ENCODE measurements around the gene NRROS. TPM values are rescaled to one million over a fixed set of nuclear protein-coding genes. Genes with fewer than 3 reads are reported as not detected.

The NRROS gene
- polyA plus RNA-seq, 1 of the 3 experiments (the other 2 are of a cell fraction) = 0.25 TPM

DNA sequence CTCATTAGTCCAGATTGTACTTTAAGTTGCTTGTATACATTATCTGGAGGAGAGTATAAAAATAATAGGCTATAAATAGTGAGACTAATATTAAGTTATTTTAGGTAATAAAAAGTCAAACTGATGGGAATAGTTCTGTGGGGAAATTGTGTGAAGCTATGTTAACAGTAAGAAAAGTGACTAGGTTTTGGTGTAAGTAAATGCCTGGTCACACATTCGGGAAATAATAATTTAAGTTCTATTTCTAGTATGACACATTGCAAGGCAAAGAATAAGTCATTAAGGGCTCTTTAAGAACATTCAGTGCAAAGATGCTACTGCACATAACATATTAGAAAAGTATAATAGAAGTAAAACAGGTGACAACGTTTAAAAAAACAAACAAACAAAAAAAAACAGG, 18.8 kb upstream of the NRROS start:
- POLR2A ChIA-PET = interaction anchor here (0.5 kb wide), 1 partner anchor 321 kb away, joined by 3 read pairs; no protein-coding TSS in a partner anchor
- H3K4me2 ChIP-seq = no peak overlapping the region
- TF ChIP-seq FOXJ3 (CRISPR knock-in tag; IDR thresholded peaks at IDR 0.05) (no peak), USF1 (IDR thresholded peaks at IDR 0.05; ENCODE audit: borderline replicate concordance, low read depth) (no peak), RCOR1 (IDR thresholded peaks at IDR 0.05; ENCODE audit: low read length) (no peak), TAF1 (IDR thresholded peaks at IDR 0.05; ENCODE audit: borderline replicate concordance, low read depth, low read length) (no peak), ZBTB33 (IDR thresholded peaks at IDR 0.05; ENCODE audit: borderline replicate concordance, low read depth) (no peak), TEAD4 (IDR thresholded peaks at IDR 0.05; ENCODE audit: borderline replicate concordance, insufficient read depth) (no peak), TCF12 (IDR thresholded peaks at IDR 0.05) (no peak), YY1 (IDR thresholded peaks at IDR 0.05; ENCODE audit: low read depth) (no peak), MXI1 (IDR thresholded peaks at IDR 0.05; ENCODE audit: low read depth, low read length) (no peak), EP300 (IDR thresholded peaks at IDR 0.05; ENCODE audit: borderline replicate concordance in 1 of 2, low read depth in 1 of 2, low read length in 1 of 2) (no peak), JUND (IDR thresholded peaks at IDR 0.05) (no peak), MEF2A (IDR thresholded peaks at IDR 0.05; ENCODE audit: borderline replicate concordance, low read depth) (no peak), FOXM1 (IDR thresholded peaks at IDR 0.05; ENCODE audit: low read depth) (no peak), IRF3 (IDR thresholded peaks at IDR 0.05; ENCODE audit: low read depth, low read length) (no peak), SMC3 (IDR thresholded peaks at IDR 0.05; ENCODE audit: low read depth, low read length) (no peak), MAX (IDR thresholded peaks at IDR 0.05; ENCODE audit: low read depth) (no peak), FOSL2 (IDR thresholded peaks at IDR 0.05; ENCODE audit: borderline replicate concordance, low read depth) (no peak)
- TF ChIP-seq, protein P1, sequence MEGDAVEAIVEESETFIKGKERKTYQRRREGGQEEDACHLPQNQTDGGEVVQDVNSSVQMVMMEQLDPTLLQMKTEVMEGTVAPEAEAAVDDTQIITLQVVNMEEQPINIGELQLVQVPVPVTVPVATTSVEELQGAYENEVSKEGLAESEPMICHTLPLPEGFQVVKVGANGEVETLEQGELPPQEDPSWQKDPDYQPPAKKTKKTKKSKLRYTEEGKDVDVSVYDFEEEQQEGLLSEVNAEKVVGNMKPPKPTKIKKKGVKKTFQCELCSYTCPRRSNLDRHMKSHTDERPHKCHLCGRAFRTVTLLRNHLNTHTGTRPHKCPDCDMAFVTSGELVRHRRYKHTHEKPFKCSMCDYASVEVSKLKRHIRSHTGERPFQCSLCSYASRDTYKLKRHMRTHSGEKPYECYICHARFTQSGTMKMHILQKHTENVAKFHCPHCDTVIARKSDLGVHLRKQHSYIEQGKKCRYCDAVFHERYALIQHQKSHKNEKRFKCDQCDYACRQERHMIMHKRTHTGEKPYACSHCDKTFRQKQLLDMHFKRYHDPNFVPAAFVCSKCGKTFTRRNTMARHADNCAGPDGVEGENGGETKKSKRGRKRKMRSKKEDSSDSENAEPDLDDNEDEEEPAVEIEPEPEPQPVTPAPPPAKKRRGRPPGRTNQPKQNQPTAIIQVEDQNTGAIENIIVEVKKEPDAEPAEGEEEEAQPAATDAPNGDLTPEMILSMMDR (IDR thresholded peaks at IDR 0.05) = no peak
- TF ChIP-seq, protein P2, sequence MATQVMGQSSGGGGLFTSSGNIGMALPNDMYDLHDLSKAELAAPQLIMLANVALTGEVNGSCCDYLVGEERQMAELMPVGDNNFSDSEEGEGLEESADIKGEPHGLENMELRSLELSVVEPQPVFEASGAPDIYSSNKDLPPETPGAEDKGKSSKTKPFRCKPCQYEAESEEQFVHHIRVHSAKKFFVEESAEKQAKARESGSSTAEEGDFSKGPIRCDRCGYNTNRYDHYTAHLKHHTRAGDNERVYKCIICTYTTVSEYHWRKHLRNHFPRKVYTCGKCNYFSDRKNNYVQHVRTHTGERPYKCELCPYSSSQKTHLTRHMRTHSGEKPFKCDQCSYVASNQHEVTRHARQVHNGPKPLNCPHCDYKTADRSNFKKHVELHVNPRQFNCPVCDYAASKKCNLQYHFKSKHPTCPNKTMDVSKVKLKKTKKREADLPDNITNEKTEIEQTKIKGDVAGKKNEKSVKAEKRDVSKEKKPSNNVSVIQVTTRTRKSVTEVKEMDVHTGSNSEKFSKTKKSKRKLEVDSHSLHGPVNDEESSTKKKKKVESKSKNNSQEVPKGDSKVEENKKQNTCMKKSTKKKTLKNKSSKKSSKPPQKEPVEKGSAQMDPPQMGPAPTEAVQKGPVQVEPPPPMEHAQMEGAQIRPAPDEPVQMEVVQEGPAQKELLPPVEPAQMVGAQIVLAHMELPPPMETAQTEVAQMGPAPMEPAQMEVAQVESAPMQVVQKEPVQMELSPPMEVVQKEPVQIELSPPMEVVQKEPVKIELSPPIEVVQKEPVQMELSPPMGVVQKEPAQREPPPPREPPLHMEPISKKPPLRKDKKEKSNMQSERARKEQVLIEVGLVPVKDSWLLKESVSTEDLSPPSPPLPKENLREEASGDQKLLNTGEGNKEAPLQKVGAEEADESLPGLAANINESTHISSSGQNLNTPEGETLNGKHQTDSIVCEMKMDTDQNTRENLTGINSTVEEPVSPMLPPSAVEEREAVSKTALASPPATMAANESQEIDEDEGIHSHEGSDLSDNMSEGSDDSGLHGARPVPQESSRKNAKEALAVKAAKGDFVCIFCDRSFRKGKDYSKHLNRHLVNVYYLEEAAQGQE (IDR thresholded peaks at IDR 0.05; ENCODE audit: low read depth, low read length) = no peak

More for the DNA sequence above, 18.8 kb upstream of the NRROS start:
- WGBS (ENCODE audit: low lambda C conversion rate) = 79% methylated on average over 2 of the region's 2 CpGs
- Histone ChIP-seq H4K20me1 (ENCODE audit: insufficient read depth) (no peaks in the 10 kb centered on the region), H3K4me1 (ENCODE audit: control insufficient read depth in 1 of 2, insufficient read depth in 2 of 2, low read depth in 1 of 2, low read length in 1 of 2) (no peaks in the 10 kb centered on the region), H3K27me3 (ENCODE audit: insufficient read depth) (0 out of 2 replicates have a peak, but pooled peaks cover 5% of the 10 kb centered on the region), H3K4me3 (ENCODE audit: low read depth in 2 of 2, low read length in 1 of 2) (no peak overlapping the region), H3K9me3 (no peaks in the 10 kb centered on the region), H3K36me3 (replicated peaks in 1 of 2; ENCODE audit: control insufficient read depth in 1 of 2, insufficient read depth in 2 of 2, low read length in 1 of 2) (no peaks in the 10 kb centered on the region), H3K27ac (ENCODE audit: low read depth in 2 of 2, low read length in 1 of 2) (no peak overlapping the region), H3K79me2 (ENCODE audit: insufficient read depth) (no peaks in the 10 kb centered on the region), H3K9me2 (no peaks in the 10 kb centered on the region), H2AFZ (ENCODE audit: low read depth) (no peak overlapping the region), H3F3A (replicated peaks; ENCODE audit: insufficient read depth) (no peaks in the 10 kb centered on the region), H3K9ac (no peak overlapping the region)
- no peak for DNase-seq
- CTCF ChIA-PET = no interaction called here
